Brain microvascular endothelial cell (primary cell): ENCODE data around the gene ZBP1.

ENCODE experiments used
- DNase-seq: peaks from one replicate; pipeline ENCODE4 v3.0.0-alpha.2; 2020
- H3K27ac ChIP-seq: fragments of 250-450 bp; sonication (Bioruptor Pico); 2 replicates; pipeline ENCODE4 v1.5.1; 2020; ENCODE audit warnings: mild to moderate bottlenecking, moderate library complexity
- H3K27me3 ChIP-seq: fragments of 250-450 bp; sonication (Bioruptor Pico); replicated peaks from 2 replicates; pipeline ENCODE4 v1.5.1; 2020; ENCODE audit warnings: mild to moderate bottlenecking
- H3K36me3 ChIP-seq: fragments of 250-450 bp; sonication (Bioruptor Pico); replicated peaks from 2 replicates; pipeline ENCODE4 v1.5.1; 2020; ENCODE audit warnings: mild to moderate bottlenecking
- H3K4me3 ChIP-seq: 2 replicates; pipeline ENCODE4 v1.5.1; 2011; ENCODE audit warnings: low read depth, mild to moderate bottlenecking, control low read depth, low read length, moderate library complexity
- CTCF ChIP-seq: IDR thresholded peaks from 2 replicates; pipeline ENCODE4 v1.5.1; 2011; ENCODE audit warnings: low read depth, mild to moderate bottlenecking, moderate library complexity, low read length, control low read depth, inconsistent platforms; ENCODE audit errors: missing control alignments
- in situ Hi-C: cut with HindIII; loops from 2 replicates; pipeline ENCODE4 v1.10.0; 2017; ENCODE audit warnings: low sequenced_read_pairs, low pct_ligation_motif_present

Gene ZBP1

DNA sequence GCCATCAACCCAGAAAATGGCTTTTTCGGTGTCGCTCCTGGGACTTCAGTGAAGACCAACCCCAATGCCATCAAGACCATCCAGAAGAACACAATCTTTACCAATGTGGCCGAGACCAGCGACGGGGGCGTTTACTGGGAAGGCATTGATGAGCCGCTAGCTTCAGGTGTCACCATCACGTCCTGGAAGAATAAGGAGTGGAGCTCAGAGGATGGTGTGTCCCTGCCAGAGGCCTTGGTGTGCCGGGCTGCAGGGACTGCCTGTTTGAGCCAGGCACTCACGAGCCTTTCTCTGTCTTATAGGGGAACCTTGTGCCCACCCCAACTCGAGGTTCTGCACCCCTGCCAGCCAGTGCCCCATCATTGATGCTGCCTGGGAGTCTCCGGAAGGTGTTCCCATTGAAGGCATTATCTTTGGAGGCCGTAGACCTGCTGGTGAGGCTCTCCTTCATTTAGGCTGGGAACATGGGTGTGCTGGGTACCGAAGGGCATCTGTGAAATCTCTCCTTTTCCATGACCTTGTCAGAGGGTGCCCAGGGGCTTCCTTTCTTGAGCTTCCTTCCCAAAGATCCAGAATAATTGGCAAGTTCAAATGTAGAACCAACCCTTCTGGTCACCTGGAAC, 55.9 kb downstream of the ZBP1 start:
- H3K4me3 ChIP-seq: no peak overlapping the region
- no peak for DNase-seq
- no peak overlapping the region for H3K27ac ChIP-seq
- H3K27me3 ChIP-seq: no peaks in the 10 kb centered on the region
- H3K36me3 ChIP-seq: no peaks in the 10 kb centered on the region
- in situ Hi-C loops: no loop called here
- no peak for TF ChIP-seq CTCF

- H3K27ac ChIP-seq: no peak overlapping the region
- H3K27me3 ChIP-seq: no peaks in the 10 kb centered on the region
- no peak for DNase-seq
- in situ Hi-C loops: no loop called here
- H3K36me3 ChIP-seq: no peaks in the 10 kb centered on the region
- H3K4me3 ChIP-seq: no peak overlapping the region
- no peak for TF ChIP-seq CTCF
These were observed 56.7 kb downstream of the ZBP1 start for GRCh38 chr20:57563522-57563921.

- Histone ChIP-seq H3K27me3 (no peaks in the 10 kb centered on the region), H3K4me3 (no peak overlapping the region), H3K27ac (no peak overlapping the region), H3K36me3 (no peaks in the 10 kb centered on the region)
- no peak for DNase-seq
- in situ Hi-C loops: no loop called here
- no peak for TF ChIP-seq CTCF
These were observed 57.4 kb downstream of the ZBP1 start for GRCh38 chr20:57562541-57563465.

DNA sequence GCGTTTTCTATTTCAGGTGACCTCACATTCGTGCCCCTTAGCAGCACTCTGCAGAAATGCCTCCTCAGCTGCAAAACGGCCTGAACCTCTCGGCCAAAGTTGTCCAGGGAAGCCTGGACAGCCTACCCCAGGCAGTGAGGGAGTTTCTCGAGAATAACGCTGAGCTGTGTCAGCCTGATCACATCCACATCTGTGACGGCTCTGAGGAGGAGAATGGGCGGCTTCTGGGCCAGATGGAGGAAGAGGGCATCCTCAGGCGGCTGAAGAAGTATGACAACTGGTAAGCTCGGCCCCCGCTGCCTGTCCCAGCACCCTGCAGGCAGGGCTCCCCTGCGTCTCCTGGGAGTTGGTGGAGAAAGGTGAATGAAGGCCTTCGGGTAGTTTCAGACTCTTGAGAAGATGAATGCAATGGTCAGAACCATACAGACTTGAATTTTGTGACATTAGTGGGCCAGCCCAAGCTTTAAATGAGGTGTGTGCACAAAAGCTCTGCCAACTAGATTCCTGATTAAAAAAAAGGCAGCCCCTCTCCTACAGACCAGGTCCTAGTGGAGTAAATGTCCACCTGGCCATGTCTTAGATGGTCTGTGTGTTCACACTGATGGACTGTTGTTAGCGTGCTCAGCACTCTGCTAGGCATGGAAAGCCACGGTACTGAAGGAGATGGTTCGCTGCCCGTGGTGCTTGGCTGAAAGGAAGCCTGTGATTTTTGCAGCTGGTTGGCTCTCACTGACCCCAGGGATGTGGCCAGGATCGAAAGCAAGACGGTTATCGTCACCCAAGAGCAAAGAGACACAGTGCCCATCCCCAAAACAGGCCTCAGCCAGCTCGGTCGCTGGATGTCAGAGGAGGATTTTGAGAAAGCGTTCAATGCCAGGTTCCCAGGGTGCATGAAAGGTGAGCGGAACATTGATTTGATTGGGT, 58.6 kb downstream of the ZBP1 start:
- H3K36me3 ChIP-seq: no peaks in the 10 kb centered on the region
- H3K4me3 ChIP-seq: no peak overlapping the region
- no peak for DNase-seq
- no peak overlapping the region for H3K27ac ChIP-seq
- no peak for TF ChIP-seq CTCF
- in situ Hi-C loops: no loop called here
- peaks cover 3% of the 10 kb centered on the region for H3K27me3 ChIP-seq

GRCh38 chr20:57560554-57561355, 59.5 kb downstream of the ZBP1 start, which contains the start of gene PCK1:
Gene PCK1, plus strand, starts transcription at chr20:57561110. Its CDS starts 302 bp downstream, at chr20:57561412.
- peak; percentile 14 for DNase-seq
- Histone ChIP-seq H3K4me3 (no peak within 1 kb of the TSS), H3K36me3 (no peaks in the 10 kb centered on the region), H3K27me3 (peaks cover 3% of the 10 kb centered on the region), H3K27ac (no peak within 1 kb of the TSS)
- no peak for TF ChIP-seq CTCF
- in situ Hi-C loops: no loop called here
